ENCODE data around the gene APOBEC3C. TPM values are rescaled to one million over a fixed set of nuclear protein-coding genes. Genes with fewer than 3 reads are reported as not detected.

Gene APOBEC3C
- total RNA-seq, 2 experiments from 2014 or later, result 138 to 147 TPM

Other genes with a start within 250 kb of the APOBEC3C start
- 1 to 10 TPM; 8.0 to 8.6 TPM for gene DNAL4, start 220.1 kb upstream of the APOBEC3C start, total RNA-seq
- under 1 TPM; 0.68 to 0.76 TPM for gene NPTXR, start 170.2 kb upstream of the APOBEC3C start, total RNA-seq
- gene CBX6, start 142.0 kb upstream of the APOBEC3C start, total RNA-seq, result 10 to 100 TPM; 61.4 to 61.8 TPM
- gene APOBEC3A, start 56.6 kb upstream of the APOBEC3C start, total RNA-seq, result not detected
- gene APOBEC3B, start 31.9 kb upstream of the APOBEC3C start, total RNA-seq, result 10 to 100 TPM; 12.1 to 13.3 TPM
- gene APOBEC3D, start 6.9 kb downstream of the APOBEC3C start, total RNA-seq, result 10 to 100 TPM; 49.1 to 51.5 TPM
- gene APOBEC3F, start 26.6 kb downstream of the APOBEC3C start, total RNA-seq, result 10 to 100 TPM; 43.1 to 48.8 TPM
- 100 to 1,000 TPM; 134 to 138 TPM for gene APOBEC3G, start 63.0 kb downstream of the APOBEC3C start, total RNA-seq
- gene APOBEC3H, start 83.0 kb downstream of the APOBEC3C start, total RNA-seq, result 10 to 100 TPM; 82.8 to 89.7 TPM
- gene CBX7, start 138.4 kb downstream of the APOBEC3C start, total RNA-seq, result 1 to 10 TPM; 8.6 to 8.7 TPM
- under 1 TPM; 0.18 to 0.34 TPM for gene PDGFB, start 230.7 kb downstream of the APOBEC3C start, total RNA-seq